Epithelial cell of prostate (primary cell): ENCODE data around the gene LCE1E.

Experiments used
- DNase-seq: peaks from one replicate; pipeline ENCODE4 v3.0.0-alpha.2; 2011; ENCODE audit warnings: low read depth, low spot score
- H3K27ac ChIP-seq: fragments of 450-650 bp; 2 replicates; pipeline ENCODE4 v1.5.1; 2017; ENCODE audit warnings: mild to moderate bottlenecking

Gene LCE1E, protein sequence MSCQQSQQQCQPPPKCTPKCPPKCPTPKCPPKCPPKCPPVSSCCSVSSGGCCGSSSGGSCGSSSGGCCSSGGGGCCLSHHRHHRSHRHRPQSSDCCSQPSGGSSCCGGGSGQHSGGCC

DNA sequence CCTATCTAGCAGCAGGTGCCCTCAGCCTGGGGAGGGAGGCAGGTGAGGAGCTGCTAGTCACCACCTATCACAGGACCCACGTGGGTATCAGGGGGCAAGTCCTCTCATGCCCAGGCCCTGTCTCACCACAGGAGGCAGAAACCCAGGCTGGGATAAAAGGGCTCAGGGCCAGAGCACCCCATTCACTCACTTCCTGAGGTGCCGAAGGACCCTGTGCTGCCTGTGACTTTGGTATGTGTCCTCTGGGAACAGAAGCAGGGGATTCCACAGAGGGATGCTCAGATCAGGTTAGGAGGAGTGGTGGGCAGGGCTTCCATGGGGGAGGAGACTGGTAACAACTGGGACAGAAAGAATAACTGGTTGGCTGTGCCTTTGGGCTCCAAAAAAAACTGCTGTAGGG lies at the start of gene LCE1E:
LCE1E (plus strand) TSS at position 181 of the 400 bp plus-strand sequence. CDS start 1,043 bp downstream, outside the sequence.
- DNase-seq, result peak; percentile 58
- H3K27ac ChIP-seq, result no peak within 1 kb of the TSS

- H3K27ac ChIP-seq, result no peak overlapping the region
- DNase-seq, result no peak
Measured at GRCh38 chr1:152737997-152738396, 48.1 kb upstream of the LCE1E start.

DNA sequence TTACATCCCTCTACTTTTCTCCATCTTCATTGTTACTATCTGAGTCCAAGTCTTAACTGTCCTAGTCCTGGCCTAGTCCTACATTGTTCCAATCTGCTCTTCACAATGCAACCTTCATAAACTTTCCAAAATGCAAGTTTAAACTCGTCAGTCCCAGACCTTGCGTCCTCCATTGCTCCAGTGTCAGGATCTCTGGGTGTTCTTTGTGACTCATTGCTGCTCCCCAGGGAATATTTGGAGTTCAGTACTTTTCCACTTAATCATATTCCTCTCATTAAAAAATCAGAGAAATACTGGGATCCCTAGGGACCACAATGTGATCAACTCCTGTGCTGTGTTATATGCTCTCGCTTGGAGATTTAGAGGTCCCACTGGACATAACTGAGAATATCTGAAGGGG lies 46.2 kb upstream of the LCE1E start:
- DNase-seq, result no peak
- H3K27ac ChIP-seq, result no peak overlapping the region

DNA sequence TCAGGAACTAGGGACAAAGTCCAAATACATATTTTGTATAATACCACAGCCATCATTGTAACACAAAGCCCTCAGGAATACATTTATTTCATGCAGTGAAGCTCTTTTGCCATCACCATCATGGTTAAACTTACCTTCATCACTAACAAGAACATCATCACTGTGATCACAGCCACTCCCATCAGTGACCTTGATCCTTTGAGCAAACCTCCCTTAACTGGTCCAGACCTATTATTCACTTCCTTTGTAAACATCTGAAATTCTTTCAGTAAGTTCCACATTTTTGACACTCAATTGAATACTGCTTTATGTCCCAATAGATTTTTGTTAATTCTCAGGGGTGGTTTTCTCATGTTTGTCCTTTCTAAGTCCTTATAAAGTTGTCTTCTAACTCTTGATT lies 44.4 kb upstream of the LCE1E start:
- no peak overlapping the region for H3K27ac ChIP-seq
- no peak for DNase-seq

DNA sequence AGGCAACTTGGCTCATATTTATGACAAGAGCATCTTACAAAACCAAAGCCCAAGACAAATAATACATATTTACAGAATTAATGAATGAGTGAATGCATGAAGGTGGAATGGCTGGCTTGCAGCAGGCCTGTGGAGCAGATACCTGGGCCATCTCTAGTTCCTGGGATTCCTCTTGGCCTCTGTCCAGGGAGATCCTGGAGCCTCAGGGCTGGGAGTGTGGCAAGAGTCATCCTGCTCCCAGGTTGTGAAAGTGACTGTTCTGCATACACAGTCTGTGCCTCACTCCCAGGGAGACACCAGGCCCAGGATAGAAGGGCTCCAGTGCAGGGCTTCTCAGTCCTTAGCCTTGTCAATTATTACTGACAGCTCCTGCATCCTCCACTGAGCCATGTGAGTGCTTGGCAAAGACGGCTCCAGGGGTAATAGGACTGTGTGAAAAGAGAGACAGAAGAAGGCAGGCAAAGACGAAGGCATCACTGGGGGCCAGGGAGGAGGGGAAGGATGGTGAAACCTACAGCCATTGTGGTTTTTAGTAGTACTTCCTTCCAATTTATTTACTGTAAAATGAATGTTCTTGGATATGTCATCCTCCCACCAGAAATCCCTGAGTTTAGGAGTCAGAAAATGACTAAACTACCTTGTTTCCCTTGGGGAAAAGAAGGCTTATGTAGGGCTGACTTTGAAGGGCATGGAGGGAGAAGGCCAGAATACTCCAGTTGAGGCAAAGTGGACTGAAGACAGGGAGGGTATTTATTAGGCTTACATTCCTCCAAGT lies 42.5 kb upstream of the LCE1E start:
- DNase-seq, result no peak
- H3K27ac ChIP-seq, result peak overlapping the region; percentile 51

DNA sequence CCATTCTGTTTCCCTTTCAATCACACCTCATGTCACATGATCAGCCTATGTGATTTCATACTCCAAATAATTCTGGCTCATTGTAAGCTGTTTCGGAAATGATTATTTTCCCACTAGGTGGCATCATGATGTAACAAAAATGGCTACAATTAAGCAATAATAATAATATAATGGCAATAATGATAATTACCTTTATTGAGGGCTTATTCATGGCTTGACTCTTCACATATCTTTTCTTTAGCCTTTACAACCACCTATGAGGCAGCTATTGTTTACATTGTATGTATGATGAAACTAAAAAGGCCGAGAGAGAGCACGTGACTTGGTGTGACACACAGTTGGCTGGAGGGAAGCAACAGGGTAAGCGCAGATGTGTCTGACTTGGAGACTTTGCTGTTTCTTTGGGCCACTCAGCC lies 40.8 kb upstream of the LCE1E start:
- no peak for DNase-seq
- peak overlapping the region; percentile 33 for H3K27ac ChIP-seq

DNA sequence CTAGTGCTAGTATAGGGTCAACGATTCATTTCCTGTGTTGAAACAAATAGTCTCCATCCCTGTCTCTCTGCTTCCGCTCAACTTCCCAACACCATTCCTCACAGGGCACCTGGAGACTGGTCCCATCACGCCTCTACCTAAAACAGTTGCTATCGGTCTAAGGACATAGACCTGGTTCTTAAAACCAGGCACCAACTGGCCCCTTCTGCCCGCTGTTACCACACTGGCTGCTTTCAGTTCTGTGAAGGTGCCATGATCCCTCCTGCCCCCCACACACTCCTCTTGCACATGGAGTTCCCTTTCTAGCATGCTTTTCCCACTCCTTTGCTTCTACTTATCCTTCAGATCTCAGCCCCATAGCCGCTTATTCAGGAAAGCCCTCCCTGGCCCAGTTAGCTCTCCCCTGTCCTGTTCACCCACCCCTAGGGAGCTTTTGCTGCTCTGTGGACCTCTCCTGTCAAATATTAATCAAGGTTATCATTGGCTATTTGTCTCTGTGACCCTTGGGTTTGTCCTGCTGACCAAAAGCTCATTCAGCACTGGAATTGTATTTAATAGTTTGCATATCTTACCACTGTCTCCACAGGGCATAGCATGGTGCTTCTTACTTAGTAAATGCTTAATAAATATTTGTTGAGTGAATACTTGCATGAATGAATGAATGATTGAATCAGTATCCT lies 40.2 kb upstream of the LCE1E start:
- H3K27ac ChIP-seq, result peak overlapping the region; percentile 33
- no peak for DNase-seq

DNA sequence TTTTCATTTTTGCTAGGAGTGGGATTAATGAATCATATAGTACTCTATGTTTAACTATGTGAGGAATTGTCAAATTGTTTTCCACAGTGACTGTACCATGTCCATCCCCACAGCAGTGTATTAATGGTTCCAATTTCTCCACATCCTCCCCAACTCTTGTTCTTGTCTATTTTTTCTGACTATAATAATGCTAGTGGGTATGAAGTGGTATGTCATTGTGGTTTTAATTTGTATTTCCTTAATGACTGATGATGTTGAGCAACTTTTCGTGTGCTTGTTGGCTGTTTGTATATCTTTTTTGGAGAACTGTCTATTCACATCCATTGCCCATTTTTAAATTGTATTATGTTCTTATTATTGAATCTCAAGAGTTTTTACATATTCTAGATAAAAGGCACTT lies 38.2 kb upstream of the LCE1E start:
- H3K27ac ChIP-seq, result no peak overlapping the region
- DNase-seq, result no peak

DNA sequence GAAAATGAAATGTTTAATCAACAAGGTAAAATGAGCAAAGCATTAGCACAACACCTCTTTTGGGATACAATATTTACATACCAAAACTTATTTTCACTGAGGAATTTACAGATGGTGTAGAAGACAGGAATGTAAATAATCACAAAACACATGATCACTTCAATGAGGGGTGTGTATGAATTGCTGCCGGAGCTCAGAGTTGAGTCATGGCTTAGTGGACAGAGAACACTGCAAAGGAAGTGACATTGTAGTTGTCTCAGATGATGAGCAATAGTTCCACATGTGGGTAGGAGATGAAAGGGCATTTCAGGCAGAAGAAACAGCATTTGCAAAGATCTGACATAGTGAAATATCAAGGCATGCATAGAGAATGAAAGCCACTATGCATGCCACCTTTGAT lies 33.8 kb upstream of the LCE1E start:
- peak; percentile 78 for DNase-seq
- H3K27ac ChIP-seq, result peak overlapping the region; percentile 46

GRCh38 chr1:152753586-152753985 lies 32.5 kb upstream of the LCE1E start:
- no peak for DNase-seq
- no peak overlapping the region for H3K27ac ChIP-seq

GRCh38 chr1:152756872-152757271 lies 29.2 kb upstream of the LCE1E start:
- DNase-seq, result no peak
- no peak overlapping the region for H3K27ac ChIP-seq

GRCh38 chr1:152757747-152758146 lies 28.3 kb upstream of the LCE1E start, which contains the start of gene KPRP:
Gene KPRP, plus strand, starts transcription at chr1:152758025. Its CDS starts 1,564 bp downstream, at chr1:152759589.
- DNase-seq, result no peak
- H3K27ac ChIP-seq, result peak within 1 kb of the TSS; percentile 25

- no peak overlapping the region for H3K27ac ChIP-seq
- no peak for DNase-seq
Measured at GRCh38 chr1:152758636-152759035, 27.4 kb upstream of the LCE1E start.

DNA sequence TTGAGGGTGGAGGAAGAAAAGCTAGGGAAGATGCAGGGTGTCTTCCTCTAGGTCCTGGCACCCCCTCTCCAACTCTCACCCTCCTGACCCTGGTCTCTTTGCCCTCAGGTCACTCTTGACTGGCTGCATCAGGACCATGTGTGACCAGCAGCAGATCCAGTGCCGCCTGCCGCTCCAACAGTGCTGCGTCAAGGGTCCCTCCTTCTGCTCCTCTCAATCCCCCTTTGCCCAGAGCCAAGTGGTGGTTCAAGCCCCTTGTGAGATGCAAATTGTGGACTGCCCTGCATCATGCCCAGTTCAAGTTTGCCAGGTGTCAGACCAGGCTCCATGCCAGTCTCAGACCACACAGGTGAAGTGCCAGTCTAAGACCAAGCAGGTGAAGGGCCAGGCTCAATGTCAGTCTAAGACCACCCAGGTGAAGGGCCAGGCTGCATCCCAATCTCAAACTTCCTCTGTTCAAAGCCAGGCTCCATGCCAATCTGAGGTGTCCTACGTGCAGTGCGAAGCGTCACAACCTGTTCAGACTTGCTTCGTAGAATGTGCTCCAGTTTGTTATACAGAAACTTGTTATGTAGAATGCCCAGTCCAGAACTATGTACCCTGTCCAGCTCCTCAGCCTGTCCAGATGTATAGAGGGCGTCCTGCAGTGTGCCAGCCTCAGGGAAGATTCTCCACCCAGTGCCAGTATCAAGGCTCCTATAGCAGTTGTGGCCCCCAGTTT lies 26.4 kb upstream of the LCE1E start:
- DNase-seq, result no peak
- H3K27ac ChIP-seq, result peak overlapping the region; percentile 40

GRCh38 chr1:152760551-152761190 lies 25.4 kb upstream of the LCE1E start:
- no peak overlapping the region for H3K27ac ChIP-seq
- no peak for DNase-seq

DNA sequence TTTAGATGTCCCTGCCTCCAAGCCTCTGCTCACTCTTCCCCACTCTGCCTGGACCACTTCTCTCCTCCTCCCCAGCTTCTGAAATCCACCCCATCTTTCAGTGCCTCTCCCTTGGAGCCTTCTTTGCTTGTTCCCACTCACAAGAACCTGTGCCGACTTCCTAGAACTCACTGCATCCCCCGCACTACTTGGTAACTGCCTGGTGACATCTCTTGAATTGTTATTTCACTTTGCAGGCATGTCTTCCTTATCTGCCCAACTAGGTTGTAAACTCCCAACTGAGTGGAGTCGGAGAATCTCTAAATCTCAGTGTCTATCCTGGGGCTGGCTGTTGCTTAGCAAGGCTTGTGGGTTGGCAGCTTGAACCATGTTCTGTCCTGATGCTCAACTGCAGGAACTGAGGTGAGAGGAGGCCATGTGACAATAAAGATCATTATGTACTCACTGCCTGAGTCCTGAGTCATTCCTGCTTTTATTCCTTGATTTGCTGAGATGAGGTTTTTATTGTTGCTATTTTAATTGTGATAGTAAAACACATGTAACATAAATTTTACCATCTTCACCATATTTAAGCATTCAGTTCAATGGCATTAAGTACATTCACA lies 24.3 kb upstream of the LCE1E start:
- H3K27ac ChIP-seq, result peak overlapping the region; percentile 23
- DNase-seq, result no peak

- DNase-seq, result no peak
- peak overlapping the region; percentile 84 for H3K27ac ChIP-seq
Measured at GRCh38 chr1:152768847-152769533, 17.1 kb upstream of the LCE1E start.

GRCh38 chr1:152770411-152770810 lies 15.6 kb upstream of the LCE1E start:
- DNase-seq, result no peak
- peak overlapping the region; percentile 84 for H3K27ac ChIP-seq

DNA sequence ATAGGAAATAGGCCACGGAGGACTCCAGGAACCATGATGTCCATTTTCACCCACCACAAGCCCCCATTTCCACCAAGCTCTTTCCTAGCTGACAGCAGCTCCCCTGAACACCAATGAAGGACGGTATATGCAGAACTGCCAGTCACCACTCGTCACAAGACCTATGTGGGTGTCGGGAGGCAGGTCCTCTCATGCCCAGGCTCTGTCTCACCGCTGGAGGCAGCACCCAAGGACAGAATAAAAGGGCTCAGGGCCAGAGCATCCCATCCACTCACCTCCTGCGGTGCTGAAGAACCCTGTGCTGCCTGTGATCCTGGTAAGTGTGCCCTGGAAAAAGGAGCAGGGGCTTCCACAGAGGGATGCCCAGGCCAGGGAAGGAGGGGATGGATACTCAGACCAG lies 11.2 kb upstream of the LCE1E start, which contains the start of gene LCE1F:
LCE1F (plus strand) TSS at position 266 of the 400 bp plus-strand sequence. CDS start 1,232 bp downstream, outside the sequence.
- DNase-seq, result no peak
- H3K27ac ChIP-seq, result no peak within 1 kb of the TSS
